Duodenal mucosa (tissue), 2 donors: ENCODE results near the gene SAMD4A.
A peak's percentile ranks its signal among the peaks of the same experiment; 100 is the strongest.
"Not testable (repeated sequence)": the region's sequence is repeated elsewhere in the genome, so short reads cannot be mapped to it uniquely, and the experiment has no call there.

Experiments used
- H3K27ac ChIP-seq: one replicate; pipeline ENCODE4 v1.7.0; 2013; ENCODE audit warnings: low read depth, low read length
- H3K27me3 ChIP-seq, 2 donors: one replicate each; pipeline ENCODE4 v1.7.0; 2013; ENCODE audit warnings: low read length in 2 of 2, control low read depth in 1 of 2; ENCODE audit not compliant: insufficient read depth in 2 of 2, control insufficient read depth in 1 of 2
- H3K36me3 ChIP-seq, 2 donors: one replicate each; pipeline ENCODE4 v1.7.0; 2013; ENCODE audit warnings: low read length in 2 of 2, control low read depth in 1 of 2; ENCODE audit not compliant: insufficient read depth in 2 of 2, control insufficient read depth in 1 of 2
- H3K4me1 ChIP-seq, 2 donors: one replicate each; pipeline ENCODE4 v1.7.0; 2013; ENCODE audit warnings: low read length in 2 of 2, control low read depth in 1 of 2; ENCODE audit not compliant: insufficient read depth in 2 of 2, control insufficient read depth in 1 of 2
- H3K4me3 ChIP-seq, 2 donors: one replicate each; pipeline ENCODE4 v1.7.0; 2013; ENCODE audit warnings: low read length in 2 of 2, low read depth in 1 of 2
- H3K9ac ChIP-seq, 2 donors: one replicate each; pipeline ENCODE4 v1.7.0; 2013; ENCODE audit warnings: low read length in 2 of 2, low read depth in 1 of 2
- H3K9me3 ChIP-seq, 2 donors: one replicate each; pipeline ENCODE4 v1.7.0; 2013; ENCODE audit warnings: low read length in 2 of 2, control low read depth in 1 of 2; ENCODE audit not compliant: control insufficient read depth in 1 of 2

Gene SAMD4A

DNA sequence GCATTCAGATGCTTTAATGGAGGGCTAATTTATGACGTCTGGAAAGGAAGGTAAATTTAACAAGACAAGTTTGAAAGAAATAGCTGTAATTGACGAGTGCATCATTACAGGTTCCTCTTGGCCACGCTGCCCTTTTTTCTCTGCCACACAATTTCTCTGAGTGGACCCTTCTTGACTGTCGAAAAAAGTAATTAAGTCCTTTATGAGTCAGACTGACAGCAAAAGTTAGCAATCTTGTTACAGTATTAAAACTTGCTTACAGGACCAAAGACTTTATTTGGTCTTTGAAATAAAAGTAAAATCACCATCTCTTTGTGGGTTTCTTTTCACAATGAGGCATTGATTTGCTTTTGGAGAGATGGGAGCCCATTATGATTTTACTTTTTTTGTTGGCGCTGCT lies 42.6 kb downstream of the SAMD4A start:
- no peaks in the 10 kb centered on the region for H3K9me3 ChIP-seq
- H3K4me3 ChIP-seq = no peak overlapping the region
- H3K36me3 ChIP-seq = no peaks in the 10 kb centered on the region
- no peaks in the 10 kb centered on the region for H3K4me1 ChIP-seq
- H3K9ac ChIP-seq = no peak overlapping the region
- H3K27ac ChIP-seq = no peak overlapping the region
- H3K27me3 ChIP-seq = no peaks in the 10 kb centered on the region

DNA sequence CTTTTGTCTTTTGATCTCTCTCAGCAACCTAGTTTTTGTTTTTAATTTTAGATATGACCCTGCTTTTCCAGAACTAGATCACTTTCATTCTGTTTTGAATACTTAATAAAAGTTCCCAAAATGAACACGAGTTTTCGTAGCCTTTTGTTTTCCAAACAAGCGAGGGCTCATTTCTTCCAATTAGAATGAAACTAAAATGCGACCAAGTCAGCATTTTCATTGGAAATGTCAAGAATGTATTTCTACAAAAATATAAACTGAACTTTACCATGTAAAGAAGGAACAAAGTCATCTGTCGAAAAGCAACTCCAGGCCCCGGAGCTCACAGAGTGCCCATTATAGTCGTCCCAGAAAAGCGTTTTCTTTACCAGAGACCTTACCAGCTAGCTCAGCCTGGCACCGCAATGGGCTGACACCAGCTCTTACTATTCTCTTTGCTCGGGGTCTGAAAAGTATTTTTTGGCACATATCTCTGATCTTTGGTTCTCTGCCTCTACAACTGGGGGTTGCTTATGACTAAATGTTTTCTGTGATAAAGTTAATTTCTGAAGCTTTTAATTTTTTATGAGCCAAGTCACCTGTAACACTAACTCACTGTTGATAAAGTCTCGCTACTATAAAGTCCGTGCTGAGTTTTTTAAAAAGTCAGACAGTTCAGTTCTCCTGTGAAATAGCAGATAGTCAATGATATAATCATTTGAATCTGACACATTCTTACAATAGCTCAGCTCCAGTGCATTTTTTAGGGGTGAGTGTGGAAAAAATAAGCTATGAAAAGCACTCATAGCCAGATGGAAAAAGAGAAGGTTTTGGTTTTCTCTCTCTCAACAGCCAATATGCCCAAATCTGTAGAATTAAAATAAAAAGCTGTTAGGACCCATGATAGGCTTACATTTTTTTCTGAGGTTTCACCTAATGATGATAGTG lies 43.4 kb downstream of the SAMD4A start:
- no peak overlapping the region for H3K27ac ChIP-seq

DNA sequence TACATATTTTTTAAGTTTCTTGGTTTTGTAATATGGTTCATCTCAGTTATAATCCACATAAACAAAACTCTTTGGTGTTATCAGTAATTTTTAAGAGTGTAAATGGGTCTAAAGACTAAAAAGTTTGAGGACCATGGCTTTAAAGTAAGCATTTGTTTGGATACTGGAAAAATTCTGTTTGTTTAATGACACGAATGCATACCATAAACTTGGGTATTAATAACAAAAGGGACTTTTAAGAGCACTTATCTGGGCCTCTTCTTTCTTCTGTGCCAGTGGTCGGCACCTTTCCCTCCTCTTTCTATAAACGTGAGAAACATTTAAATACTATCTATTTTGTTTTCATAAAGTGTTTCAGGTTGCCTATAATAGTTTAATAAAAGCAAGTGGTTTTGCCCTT lies 47.4 kb downstream of the SAMD4A start:
- no peak overlapping the region for H3K9ac ChIP-seq
- no peaks in the 10 kb centered on the region for H3K9me3 ChIP-seq
- H3K4me3 ChIP-seq = no peak overlapping the region
- no peaks in the 10 kb centered on the region for H3K4me1 ChIP-seq
- H3K36me3 ChIP-seq = no peaks in the 10 kb centered on the region
- no peaks in the 10 kb centered on the region for H3K27me3 ChIP-seq
- H3K27ac ChIP-seq = no peak overlapping the region

More for the DNA sequence above, 43.4 kb downstream of the SAMD4A start:
- Histone ChIP-seq H3K9me3 (no peaks in the 10 kb centered on the region), H3K36me3 (no peaks in the 10 kb centered on the region), H3K4me1 (no peaks in the 10 kb centered on the region), H3K4me3 (no peak overlapping the region), H3K9ac (no peak overlapping the region), H3K27me3 (no peaks in the 10 kb centered on the region)

DNA sequence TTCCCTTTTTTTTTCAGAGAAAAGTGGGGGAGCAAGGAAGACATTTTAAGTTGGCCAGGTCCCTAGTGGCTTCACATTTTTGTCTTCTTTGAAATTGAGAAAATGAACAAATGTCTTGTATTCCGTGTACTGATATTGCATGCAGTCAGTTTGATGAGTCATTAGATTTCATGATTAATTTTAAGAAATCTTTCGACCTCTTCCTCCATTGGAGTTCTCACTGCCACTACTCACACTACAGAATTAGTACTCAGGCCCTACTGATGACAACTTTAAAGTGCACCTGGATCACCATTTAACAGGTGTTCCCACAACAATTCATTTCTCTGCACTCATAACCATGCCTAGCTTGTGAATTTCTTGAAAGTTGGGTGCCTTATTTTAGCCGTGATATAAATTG lies 50.5 kb downstream of the SAMD4A start:
- H3K4me3 ChIP-seq = no peak overlapping the region
- no peaks in the 10 kb centered on the region for H3K27me3 ChIP-seq
- no peak overlapping the region for H3K9ac ChIP-seq
- H3K4me1 ChIP-seq = no peaks in the 10 kb centered on the region
- no peaks in the 10 kb centered on the region for H3K36me3 ChIP-seq
- H3K27ac ChIP-seq = no peak overlapping the region
- no peaks in the 10 kb centered on the region for H3K9me3 ChIP-seq

DNA sequence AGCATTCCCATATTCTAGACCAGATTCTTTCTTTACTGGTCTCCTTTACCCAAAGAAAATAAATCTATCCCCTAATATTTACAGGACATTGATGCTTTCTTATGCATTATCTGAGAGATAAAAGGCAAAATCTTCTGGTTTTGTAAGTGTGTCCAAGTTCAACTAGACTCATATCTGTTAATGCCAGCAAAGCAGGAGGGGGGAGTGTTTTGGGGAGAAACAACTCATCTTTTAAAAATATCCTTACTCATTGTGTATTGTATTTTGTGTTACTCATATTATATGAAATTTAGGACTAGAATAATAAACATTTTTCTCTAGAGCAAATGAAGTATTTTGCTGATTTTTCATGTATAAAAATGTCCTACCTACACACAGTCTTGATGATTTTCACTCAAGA lies 54.8 kb downstream of the SAMD4A start:
- Histone ChIP-seq H3K9me3 (no peaks in the 10 kb centered on the region), H3K9ac (no peak overlapping the region), H3K4me3 (no peak overlapping the region), H3K27me3 (no peaks in the 10 kb centered on the region), H3K4me1 (peaks cover 0 to 9% of the 10 kb centered on the region in 2 donors), H3K36me3 (no peaks in the 10 kb centered on the region), H3K27ac (no peak overlapping the region)

DNA sequence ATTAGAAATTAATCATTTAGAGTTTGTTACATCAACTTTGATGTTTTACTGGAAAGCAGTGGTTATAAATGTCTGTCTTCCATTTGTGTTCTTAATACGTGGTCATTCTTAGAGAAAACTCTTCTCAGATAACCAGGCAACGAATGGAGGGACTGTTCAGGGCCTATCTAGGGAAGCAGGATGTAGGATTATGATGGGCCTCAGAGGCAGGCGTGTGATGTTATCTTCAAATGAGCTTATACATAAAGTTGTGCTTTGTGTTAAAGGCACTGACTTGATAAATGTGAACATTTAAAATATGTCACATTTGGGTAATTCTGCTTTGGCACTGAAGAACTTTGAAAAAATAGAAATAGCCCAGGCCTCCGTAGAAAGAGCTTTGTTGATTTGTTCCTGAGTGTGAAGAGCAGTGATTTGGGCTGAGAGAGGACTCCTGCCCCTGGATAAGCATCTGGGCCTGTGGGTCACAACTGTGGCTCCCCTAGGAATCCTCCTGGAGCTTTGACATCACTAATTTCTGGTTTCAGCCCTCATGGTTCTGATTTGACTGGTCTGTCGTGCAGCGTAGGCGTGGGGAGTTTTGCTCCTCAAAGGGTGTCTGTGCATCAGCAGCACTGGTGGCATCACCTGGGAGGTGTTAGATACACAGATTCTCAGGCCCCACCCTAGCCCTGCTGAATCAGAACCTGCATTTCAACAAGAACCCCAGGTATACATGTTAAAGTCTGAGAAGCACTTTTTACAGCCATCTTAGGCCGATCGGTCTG lies 55.4 kb downstream of the SAMD4A start:
- no peaks in the 10 kb centered on the region for H3K27me3 ChIP-seq
- no peak overlapping the region for H3K9ac ChIP-seq
- peaks cover 0 to 9% of the 10 kb centered on the region in 2 donors for H3K4me1 ChIP-seq
- H3K4me3 ChIP-seq = no peak overlapping the region
- H3K27ac ChIP-seq = no peak overlapping the region
- H3K36me3 ChIP-seq = no peaks in the 10 kb centered on the region
- no peaks in the 10 kb centered on the region for H3K9me3 ChIP-seq

DNA sequence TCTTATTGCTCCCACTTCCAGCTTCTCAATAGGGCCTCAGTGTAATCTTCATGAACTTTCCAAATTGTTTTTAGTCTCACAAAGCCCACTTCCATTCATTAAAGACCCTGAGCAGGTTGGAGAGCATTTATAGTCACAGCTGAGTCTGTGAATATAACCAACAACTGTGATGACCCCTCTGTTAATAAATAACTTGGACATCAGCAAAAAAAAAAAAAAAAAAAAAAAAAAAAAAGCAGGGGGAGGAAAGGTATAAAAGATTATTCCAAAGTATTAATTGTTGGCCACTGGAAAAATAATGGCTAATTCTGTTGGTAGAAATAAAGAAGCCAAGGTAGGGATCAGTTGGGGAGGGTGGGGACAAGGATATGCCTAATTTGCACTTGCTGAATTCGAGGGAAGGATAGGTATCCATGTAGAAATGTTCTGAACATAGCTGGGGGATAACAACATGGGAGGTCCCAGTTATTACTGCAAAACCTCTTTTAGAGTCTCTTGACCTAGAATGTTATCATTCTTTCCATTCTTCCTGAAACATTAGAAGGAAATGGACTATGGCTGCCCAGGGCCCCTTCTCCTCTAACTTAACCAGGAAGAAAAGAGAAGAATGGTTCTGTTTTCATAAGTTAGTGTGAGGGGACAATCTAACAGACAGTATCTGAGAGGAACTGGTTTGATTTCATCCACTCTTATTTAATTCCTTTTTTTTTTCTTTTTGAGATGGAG lies 56.5 kb downstream of the SAMD4A start:
- Histone ChIP-seq H3K27ac (no peak overlapping the region), H3K4me3 (no peak overlapping the region), H3K9me3 (no peaks in the 10 kb centered on the region), H3K4me1 (peaks cover 6 to 15% of the 10 kb centered on the region in 2 donors), H3K27me3 (no peaks in the 10 kb centered on the region), H3K36me3 (no peaks in the 10 kb centered on the region), H3K9ac (no peak overlapping the region)

DNA sequence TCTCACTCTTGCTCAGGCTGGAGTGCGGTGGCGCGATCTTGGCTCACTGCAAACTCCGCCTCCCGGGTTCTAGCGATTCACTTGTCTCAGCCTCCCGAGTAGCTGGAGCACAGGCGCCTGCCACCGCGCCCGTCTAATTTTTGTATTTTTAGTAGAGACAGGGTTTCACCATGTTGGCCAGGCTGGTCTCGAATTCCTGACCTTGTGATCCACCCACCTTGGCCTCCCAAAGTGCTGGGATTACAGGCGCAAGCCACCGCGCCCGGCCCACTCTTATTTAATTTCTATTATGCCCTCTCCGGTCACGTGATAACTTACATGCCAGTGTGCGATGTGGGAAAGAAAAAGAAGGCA lies 57.1 kb downstream of the SAMD4A start:
- H3K4me1 ChIP-seq = peaks cover 8 to 18% of the 10 kb centered on the region in 2 donors
- not testable (repeated sequence) for H3K4me3 ChIP-seq

DNA sequence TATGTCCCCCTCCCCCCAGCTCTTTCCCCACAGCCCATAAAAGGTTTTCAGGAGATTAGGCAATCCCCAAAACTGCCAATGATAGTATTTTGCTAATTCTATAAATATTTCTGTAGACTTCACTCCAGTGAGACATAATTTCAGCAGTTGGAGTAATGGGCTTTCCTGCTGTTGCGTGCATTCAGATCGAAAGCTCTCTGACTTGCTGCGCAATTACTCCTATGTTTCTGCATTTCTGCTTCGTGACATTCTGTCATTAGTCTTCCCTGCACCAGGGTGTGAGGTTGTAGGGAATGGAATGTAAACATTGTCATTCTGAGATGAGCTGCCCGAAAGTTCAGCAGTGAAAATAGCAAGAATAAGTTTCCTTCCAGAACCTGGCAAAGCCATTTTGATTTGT lies 58.2 kb downstream of the SAMD4A start:
- Histone ChIP-seq H3K4me3 (no peak overlapping the region), H3K27me3 (no peaks in the 10 kb centered on the region), H3K9ac (no peak overlapping the region), H3K36me3 (no peaks in the 10 kb centered on the region), H3K4me1 (peaks cover 8 to 20% of the 10 kb centered on the region in 2 donors), H3K27ac (no peak overlapping the region), H3K9me3 (no peaks in the 10 kb centered on the region)

More for the DNA sequence above, 57.1 kb downstream of the SAMD4A start:
- H3K9ac ChIP-seq, H3K27ac ChIP-seq, H3K9me3 ChIP-seq, H3K36me3 ChIP-seq, H3K27me3 ChIP-seq: not testable (repeated sequence)

DNA sequence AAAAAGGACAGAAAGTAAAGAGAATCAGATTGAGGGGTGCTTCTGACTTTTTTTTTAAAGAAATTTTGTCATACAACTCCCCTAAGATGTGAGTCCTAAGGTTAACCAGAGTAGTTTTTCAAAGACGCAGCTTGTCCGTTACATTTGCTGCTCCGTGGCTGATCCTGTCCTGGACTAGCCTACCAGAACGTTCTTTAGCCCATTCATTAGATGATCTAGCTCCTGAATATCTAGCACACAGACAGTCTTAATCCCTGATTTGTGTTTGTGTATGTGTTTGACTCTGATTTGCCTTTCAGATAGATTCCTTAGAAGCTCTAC lies 60.3 kb downstream of the SAMD4A start:
- Histone ChIP-seq H3K27me3 (no peaks in the 10 kb centered on the region), H3K36me3 (no peaks in the 10 kb centered on the region), H3K9ac (peak overlapping the region in 1 of 2 donors; percentile 15), H3K4me3 (peak overlapping the region; percentile 10 to 18), H3K27ac (peak overlapping the region; percentile 67), H3K9me3 (no peaks in the 10 kb centered on the region), H3K4me1 (peaks cover 8 to 20% of the 10 kb centered on the region in 2 donors)
